SK-N-DZ (cell line): Measurements from ENCODE around the gene LKAAEAR1.

ENCODE experiments used
- DNase-seq: peaks from one replicate; pipeline ENCODE4 v3.0.0-alpha.2; 2015; ENCODE audit warnings: low spot score
- small RNA-seq, 2 experiments: library from RNA; depleted of rRNA; stranded (forward); fragments of <200 nt; gene quantifications; one replicate each; pipeline ENCODE3, GENCODE V24; 2014

Gene LKAAEAR1

DNA sequence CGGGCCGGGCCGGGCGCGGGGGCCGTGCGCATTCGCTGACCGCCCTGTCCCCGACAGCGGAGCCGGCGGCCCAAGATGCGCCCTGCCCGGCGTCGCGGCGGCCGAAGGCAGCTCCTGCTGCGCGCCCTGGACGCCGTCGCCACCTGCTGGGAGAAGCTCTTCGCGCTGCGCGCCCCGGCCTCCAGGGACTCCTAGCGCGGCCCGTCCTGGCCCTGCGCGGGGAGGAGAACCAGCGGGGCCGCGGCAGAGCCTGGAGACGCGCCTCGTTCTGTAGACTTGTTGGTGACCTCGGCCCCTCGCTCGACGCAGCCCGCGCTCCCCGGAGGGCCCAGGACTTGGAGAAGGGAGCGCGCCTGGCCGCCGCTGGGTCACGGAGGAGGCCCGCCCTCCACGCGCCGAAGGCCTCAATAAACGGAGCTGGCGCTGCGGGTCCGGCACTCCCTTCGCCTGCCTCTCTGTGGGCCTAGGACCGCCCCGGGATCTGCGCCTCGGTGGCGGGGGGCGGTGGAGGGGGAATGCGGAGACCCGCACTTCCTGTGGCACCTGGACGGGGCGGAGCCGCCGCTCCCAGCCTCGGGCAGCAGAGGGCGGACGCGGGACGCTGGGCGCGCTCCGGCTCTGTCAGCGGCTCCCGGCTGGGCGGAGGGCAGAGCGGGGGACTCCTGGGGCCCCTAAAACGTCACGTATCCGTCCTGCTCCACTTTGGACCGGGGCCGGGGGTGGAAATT is 45.5 kb downstream of the LKAAEAR1 start:
- peak; percentile 83 for DNase-seq

GRCh38 chr20:64038224-64038564 is 46.0 kb downstream of the LKAAEAR1 start:
- DNase-seq: peak; percentile 70

- DNase-seq: peak; percentile 73
Measured at GRCh38 chr20:64037498-64038213, 46.5 kb downstream of the LKAAEAR1 start.

- no peak for DNase-seq
Measured at GRCh38 chr20:64037199-64037497, 47.0 kb downstream of the LKAAEAR1 start.

- DNase-seq: peak; percentile 76
Measured at GRCh38 chr20:64036346-64037198, 47.6 kb downstream of the LKAAEAR1 start.

DNA sequence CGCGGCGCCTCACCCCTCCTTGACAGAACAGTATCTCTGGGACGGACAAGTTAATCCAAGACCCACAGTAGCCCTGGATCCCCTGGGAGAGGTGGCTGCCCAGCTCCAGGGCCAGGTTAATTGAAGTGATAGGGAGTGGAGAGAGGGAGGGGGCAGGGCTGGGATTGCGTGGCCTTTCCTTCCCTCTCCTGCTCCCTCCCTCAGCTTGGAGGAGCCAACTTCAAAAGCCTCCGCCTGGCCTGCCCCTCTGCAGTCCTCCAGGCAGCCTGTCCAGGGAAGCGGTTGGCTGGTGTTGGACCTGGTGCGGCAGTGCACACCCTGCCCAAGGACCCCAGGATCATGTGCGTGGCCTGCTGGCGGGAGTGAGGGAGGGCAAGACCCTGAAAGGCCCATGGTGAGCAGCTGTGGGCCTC is 48.3 kb downstream of the LKAAEAR1 start, which contains the start of gene C20orf204:
C20orf204 (plus strand) TSS at position 250 of the 413 bp plus-strand sequence; CDS start at position 392, 142 bp downstream.
- DNase-seq: peak; percentile 83

GRCh38 chr20:64035066-64035932 is 48.9 kb downstream of the LKAAEAR1 start:
- DNase-seq: no peak

DNA sequence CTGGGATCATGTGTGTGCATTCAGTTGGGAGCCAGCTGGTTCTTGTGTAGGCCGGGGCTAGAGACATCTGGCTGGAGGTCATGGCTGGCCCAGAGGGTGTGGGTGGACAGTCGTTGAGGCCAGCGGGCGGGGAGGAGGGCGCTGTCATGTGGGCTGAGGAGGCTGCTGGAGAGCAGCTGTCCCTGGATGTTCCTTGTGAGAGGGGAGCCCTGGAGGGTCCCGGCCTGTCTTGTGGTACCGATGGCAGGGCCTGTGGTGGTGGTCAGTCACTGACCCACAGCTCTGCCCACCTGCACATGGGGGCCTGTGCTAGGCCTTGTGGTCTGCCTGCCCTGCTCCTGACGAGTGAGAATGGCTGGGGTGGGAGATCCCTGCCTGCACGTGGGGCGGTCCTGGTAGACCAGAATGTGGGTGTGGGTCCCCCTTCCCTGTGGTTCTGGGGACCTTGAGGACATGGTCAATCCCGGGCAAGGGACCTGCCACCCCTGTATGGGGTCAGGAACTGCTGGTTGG is 50.2 kb downstream of the LKAAEAR1 start:
- DNase-seq: no peak

Small RNAs within 50 kb of the gene (small RNA-seq; reads per million reads assigned to genes)
- gene AL355803.1: 0 reads per million in 2 experiments
- 0 to 0.04 reads per million in 2 experiments for gene MIR6813
